ENCODE measurements around the gene PTPRG.

The PTPRG gene

GRCh38 chr3:62098646-62099365 is 537.4 kb downstream of the PTPRG start:
- no peak for DNase-seq

GRCh38 chr3:62100282-62100989 is 539.1 kb downstream of the PTPRG start:
- DNase-seq, result no peak

GRCh38 chr3:62101488-62101887 is 540.1 kb downstream of the PTPRG start:
- DNase-seq, result no peak

- no peak for DNase-seq
Measured at GRCh38 chr3:62103531-62103930, 542.2 kb downstream of the PTPRG start.

GRCh38 chr3:62109534-62109933 is 548.2 kb downstream of the PTPRG start:
- no peak for DNase-seq

GRCh38 chr3:62110443-62111225 is 549.3 kb downstream of the PTPRG start:
- no peak for DNase-seq

GRCh38 chr3:62113092-62113491 is 551.7 kb downstream of the PTPRG start:
- no peak for DNase-seq

GRCh38 chr3:62114763-62115162 is 553.4 kb downstream of the PTPRG start:
- no peak for DNase-seq

GRCh38 chr3:62117903-62118548 is 556.7 kb downstream of the PTPRG start:
- no peak for DNase-seq

- DNase-seq, result no peak
Measured at GRCh38 chr3:62119139-62119538, 557.8 kb downstream of the PTPRG start.

- no peak for DNase-seq
Measured at GRCh38 chr3:62122819-62123218, 561.4 kb downstream of the PTPRG start.

GRCh38 chr3:62125380-62125779 is 564.0 kb downstream of the PTPRG start:
- DNase-seq, result no peak

- DNase-seq, result no peak
Measured at GRCh38 chr3:62127116-62127515, 565.7 kb downstream of the PTPRG start.

GRCh38 chr3:62128051-62128450 is 566.7 kb downstream of the PTPRG start:
- DNase-seq, result no peak

- DNase-seq, result no peak
Measured at GRCh38 chr3:62128681-62129080, 567.3 kb downstream of the PTPRG start.

GRCh38 chr3:62131050-62131449 is 569.7 kb downstream of the PTPRG start:
- DNase-seq, result no peak

GRCh38 chr3:62131620-62132019 is 570.2 kb downstream of the PTPRG start:
- DNase-seq, result no peak

- DNase-seq, result no peak
Measured at GRCh38 chr3:62132027-62132602, 570.7 kb downstream of the PTPRG start.

- DNase-seq, result no peak
Measured at GRCh38 chr3:62133015-62133414, 571.6 kb downstream of the PTPRG start.

- DNase-seq, result no peak
Measured at GRCh38 chr3:62134061-62134496, 572.7 kb downstream of the PTPRG start.

GRCh38 chr3:62135741-62136140 is 574.4 kb downstream of the PTPRG start:
- no peak for DNase-seq

- DNase-seq, result no peak
Measured at GRCh38 chr3:62139957-62140356, 578.6 kb downstream of the PTPRG start.
